Adipocyte (in vitro differentiated cells): Measurements from ENCODE around the gene OCA2.
"Not testable (repeated sequence)": the region's sequence is repeated elsewhere in the genome, so short reads cannot be mapped to it uniquely, and the experiment has no call there.

Experiments
- DNase-seq: peaks from one replicate; pipeline ENCODE4 v3.0.0-alpha.2; 2015; ENCODE audit warnings: low read depth
- H3K27me3 ChIP-seq: replicated peaks from 2 replicates; pipeline ENCODE4 v1.7.0; 2013; ENCODE audit warnings: mild to moderate bottlenecking, low read length, moderate library complexity; ENCODE audit not compliant: control insufficient read depth, insufficient read depth
- H3K36me3 ChIP-seq: 2 replicates; pipeline ENCODE4 v1.7.0; 2013; ENCODE audit warnings: low read length, mild to moderate bottlenecking, moderate library complexity; ENCODE audit not compliant: control insufficient read depth, insufficient read depth, severe bottlenecking
- H3K4me1 ChIP-seq: 2 replicates; pipeline ENCODE4 v1.7.0; 2013; ENCODE audit warnings: mild to moderate bottlenecking, low read length, moderate library complexity; ENCODE audit not compliant: control insufficient read depth, insufficient read depth
- H3K4me3 ChIP-seq: 2 replicates; pipeline ENCODE4 v1.7.0; 2013; ENCODE audit warnings: mild to moderate bottlenecking, low read length, moderate library complexity
- H3K9ac ChIP-seq: 2 replicates; pipeline ENCODE4 v1.7.0; 2013; ENCODE audit warnings: mild to moderate bottlenecking, low read length, moderate library complexity
- H3K9me3 ChIP-seq: 2 replicates; pipeline ENCODE4 v1.7.0; 2013; ENCODE audit warnings: mild to moderate bottlenecking, low read length, moderate library complexity; ENCODE audit not compliant: control insufficient read depth

The OCA2 gene

DNA sequence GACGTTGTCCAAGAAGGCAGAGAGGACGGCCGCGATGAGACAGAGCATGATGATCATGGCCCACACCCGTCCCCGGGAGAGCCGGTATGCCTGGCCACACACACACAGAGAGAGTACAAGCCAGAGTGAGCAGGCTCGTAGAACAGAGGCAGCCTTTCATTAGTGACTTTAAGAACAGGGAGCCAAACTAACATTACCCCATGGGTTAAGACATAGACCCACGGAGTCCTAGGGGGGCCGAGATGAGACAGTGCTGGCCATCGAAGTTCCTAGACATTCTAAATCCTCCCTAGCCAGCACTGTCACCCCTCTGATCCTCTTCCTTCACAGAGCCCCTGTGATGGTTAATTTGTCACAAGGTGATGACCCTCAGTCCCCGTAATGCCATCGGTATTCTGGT, 114.0 kb downstream of the OCA2 start:
- DNase-seq: no peak
- no peaks in the 10 kb centered on the region for H3K27me3 ChIP-seq

DNA sequence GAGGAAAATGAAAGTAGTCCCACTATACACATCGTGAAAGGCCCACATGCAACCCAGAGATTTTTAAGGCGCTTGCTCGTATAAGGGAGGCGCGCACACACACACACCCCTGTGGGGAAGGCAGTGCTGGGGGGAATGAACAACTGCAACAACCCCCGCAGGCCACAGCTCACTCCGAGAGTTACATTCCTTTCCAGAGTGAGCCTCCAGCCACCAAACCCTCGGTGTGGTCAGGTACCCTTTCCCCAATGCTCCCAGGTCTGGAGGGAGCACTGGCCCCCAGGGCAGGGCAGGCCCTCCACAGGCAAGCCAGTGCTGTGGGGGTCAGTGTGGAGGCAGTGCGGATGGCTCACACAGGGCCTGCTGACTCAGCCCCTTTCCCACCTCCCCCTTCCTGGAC, 115.6 kb downstream of the OCA2 start:
- no peak overlapping the region for H3K9ac ChIP-seq
- H3K36me3 ChIP-seq: no peaks in the 10 kb centered on the region
- no peak overlapping the region for H3K4me3 ChIP-seq
- no peaks in the 10 kb centered on the region for H3K27me3 ChIP-seq
- no peaks in the 10 kb centered on the region for H3K4me1 ChIP-seq
- peaks cover 3% of the 10 kb centered on the region for H3K9me3 ChIP-seq
- no peak for DNase-seq

More for the DNA sequence above, 114.0 kb downstream of the OCA2 start:
- no peak overlapping the region for H3K4me3 ChIP-seq
- H3K4me1 ChIP-seq: no peaks in the 10 kb centered on the region
- H3K9ac ChIP-seq: no peak overlapping the region
- no peaks in the 10 kb centered on the region for H3K36me3 ChIP-seq
- peaks cover 3% of the 10 kb centered on the region for H3K9me3 ChIP-seq

DNA sequence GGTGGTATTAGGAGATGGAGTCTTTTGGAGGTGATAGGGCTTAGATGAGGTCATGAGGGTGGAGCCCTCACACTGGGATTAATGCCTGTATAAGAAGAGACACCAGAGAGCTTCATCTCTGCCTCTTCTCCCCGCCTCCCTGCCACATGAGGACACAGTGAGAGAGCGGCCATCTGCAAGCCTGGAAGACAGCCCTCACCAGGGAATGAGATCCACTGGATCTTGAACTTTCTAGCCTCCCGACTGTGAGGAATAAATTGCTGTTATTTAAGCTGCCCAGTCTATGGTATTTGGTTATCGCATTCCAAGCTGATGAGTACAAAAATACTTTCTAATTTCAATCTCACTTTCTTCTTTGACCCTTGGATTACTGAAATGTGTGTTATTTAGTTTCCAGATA, 121.4 kb downstream of the OCA2 start:
- Histone ChIP-seq H3K4me1 (no peaks in the 10 kb centered on the region), H3K9me3 (peaks cover 3% of the 10 kb centered on the region), H3K27me3 (no peaks in the 10 kb centered on the region), H3K9ac (no peak overlapping the region), H3K4me3 (no peak overlapping the region), H3K36me3 (no peaks in the 10 kb centered on the region)
- no peak for DNase-seq

DNA sequence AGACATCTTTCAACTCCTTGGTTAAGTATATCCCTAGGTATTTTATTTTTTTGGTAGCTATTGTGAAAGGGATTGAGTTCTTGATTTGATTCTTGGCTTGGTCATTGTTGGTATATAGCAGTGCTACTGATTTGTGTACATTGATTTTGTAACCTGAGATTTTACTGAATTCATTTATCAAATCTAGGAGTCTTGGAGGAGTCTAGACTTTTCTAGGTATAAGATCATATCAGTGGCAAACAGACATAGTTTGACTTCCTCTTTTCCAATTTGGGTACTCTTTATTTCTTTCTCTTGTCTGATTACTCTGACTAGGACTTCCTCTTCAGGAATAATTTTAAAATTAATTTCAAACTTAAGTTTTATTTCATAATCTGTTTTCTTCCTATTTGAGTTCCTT, 125.2 kb downstream of the OCA2 start:
- no peaks in the 10 kb centered on the region for H3K27me3 ChIP-seq
- H3K4me1 ChIP-seq: no peaks in the 10 kb centered on the region
- no peak overlapping the region for H3K4me3 ChIP-seq
- no peaks in the 10 kb centered on the region for H3K9me3 ChIP-seq
- no peak overlapping the region for H3K9ac ChIP-seq
- no peaks in the 10 kb centered on the region for H3K36me3 ChIP-seq
- DNase-seq: no peak

DNA sequence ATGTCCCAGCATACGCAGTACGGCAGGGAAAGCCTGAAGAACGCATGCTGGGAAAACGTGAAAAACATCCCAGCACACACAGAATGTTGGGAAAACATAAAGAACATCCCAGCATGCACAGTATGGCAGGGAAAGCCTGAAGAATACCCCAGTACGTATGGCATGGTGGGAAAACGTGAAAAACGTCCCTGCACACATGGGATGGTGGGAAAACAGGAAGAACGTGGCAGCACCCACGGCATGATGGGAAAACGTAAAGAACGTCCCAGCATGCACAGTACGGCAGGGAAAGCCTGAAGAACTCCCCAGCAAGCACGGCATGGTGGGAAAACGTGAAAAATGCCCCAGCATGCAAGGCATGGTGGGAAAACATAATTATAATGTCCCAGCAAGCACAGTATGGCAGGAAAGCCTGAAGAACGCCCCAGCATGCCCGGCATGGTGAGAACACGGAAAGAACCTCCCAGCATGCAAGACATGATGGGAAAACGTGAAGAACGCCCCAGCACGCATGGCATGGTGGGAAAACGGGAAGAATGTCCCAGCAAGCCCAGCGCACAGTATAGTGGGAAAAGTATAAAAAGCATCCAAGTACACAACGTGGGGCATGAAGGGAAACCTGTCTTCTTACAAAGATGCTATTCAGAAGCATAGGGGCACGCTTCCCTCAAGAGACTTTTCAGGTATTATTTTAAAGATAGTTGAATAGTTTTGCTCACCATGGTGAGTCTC, 128.3 kb downstream of the OCA2 start:
- Histone ChIP-seq H3K36me3 (no peaks in the 10 kb centered on the region), H3K9ac (no peak overlapping the region), H3K27me3 (no peaks in the 10 kb centered on the region), H3K4me1 (no peaks in the 10 kb centered on the region), H3K9me3 (no peaks in the 10 kb centered on the region), H3K4me3 (no peak overlapping the region)
- no peak for DNase-seq

DNA sequence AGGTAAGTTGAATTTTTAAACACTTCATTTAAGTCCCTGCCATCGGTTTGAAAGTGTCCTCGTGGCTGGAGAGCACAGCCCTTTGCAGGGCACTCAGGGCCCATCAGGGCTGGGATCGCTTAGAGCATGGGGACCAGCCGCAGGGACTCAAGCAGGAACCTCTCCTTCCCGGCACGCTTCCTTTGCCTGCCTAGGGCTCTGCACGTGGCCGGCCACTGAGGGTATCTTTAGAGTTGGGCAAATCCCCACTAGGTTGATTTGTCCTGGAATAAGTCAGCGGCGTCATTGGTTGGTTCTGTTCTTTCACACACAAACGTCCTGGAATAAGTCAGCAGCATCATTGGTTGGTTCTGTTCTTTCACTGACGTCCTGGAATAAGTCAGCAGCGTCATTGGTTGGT, 131.6 kb downstream of the OCA2 start:
- no peaks in the 10 kb centered on the region for H3K4me1 ChIP-seq
- no peak for DNase-seq
- H3K9ac ChIP-seq: no peak overlapping the region
- H3K27me3 ChIP-seq: no peaks in the 10 kb centered on the region
- no peak overlapping the region for H3K4me3 ChIP-seq
- no peaks in the 10 kb centered on the region for H3K9me3 ChIP-seq
- no peaks in the 10 kb centered on the region for H3K36me3 ChIP-seq

DNA sequence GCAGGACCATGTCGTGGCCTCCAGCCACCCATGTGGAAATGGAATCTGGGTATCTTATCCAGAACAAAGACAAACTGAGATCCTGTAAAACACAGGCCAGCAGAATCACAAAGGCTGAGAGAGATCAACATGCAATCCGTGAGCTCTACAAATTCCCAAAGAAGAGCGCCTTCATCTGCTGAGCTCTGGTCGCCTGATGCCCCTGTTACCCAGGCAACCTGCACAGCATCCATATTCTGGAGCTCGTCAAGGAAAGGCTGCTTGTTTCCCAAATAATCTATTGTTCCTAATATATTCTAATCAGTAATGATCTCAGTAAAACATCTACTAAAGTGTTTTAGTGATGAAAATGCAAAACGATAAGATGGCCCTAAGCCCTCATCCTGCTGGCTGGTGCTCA, 133.6 kb downstream of the OCA2 start:
- Histone ChIP-seq H3K36me3 (no peaks in the 10 kb centered on the region), H3K4me1 (no peaks in the 10 kb centered on the region), H3K9me3 (peaks cover 2% of the 10 kb centered on the region), H3K4me3 (no peak overlapping the region), H3K9ac (no peak overlapping the region), H3K27me3 (no peaks in the 10 kb centered on the region)
- DNase-seq: no peak

DNA sequence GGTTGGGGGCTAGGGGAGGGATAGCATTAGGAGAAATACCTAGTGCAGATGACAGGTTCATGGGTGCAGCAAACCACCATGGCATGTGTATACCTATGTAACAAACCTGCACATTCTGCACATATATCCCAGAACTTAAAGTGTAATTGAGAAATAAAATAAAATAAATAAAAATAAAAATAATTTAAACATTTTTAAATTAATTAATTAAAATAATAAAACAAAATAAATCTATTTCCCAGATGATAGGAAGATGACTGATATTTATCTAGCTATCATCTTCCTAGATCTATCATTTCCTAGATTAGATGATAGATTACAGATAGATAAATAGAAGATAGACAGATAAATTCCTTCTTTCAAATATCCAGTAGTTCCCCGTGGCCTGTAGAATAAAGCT, 137.3 kb downstream of the OCA2 start:
- Histone ChIP-seq H3K9ac (no peak overlapping the region), H3K4me1 (no peaks in the 10 kb centered on the region)

DNA sequence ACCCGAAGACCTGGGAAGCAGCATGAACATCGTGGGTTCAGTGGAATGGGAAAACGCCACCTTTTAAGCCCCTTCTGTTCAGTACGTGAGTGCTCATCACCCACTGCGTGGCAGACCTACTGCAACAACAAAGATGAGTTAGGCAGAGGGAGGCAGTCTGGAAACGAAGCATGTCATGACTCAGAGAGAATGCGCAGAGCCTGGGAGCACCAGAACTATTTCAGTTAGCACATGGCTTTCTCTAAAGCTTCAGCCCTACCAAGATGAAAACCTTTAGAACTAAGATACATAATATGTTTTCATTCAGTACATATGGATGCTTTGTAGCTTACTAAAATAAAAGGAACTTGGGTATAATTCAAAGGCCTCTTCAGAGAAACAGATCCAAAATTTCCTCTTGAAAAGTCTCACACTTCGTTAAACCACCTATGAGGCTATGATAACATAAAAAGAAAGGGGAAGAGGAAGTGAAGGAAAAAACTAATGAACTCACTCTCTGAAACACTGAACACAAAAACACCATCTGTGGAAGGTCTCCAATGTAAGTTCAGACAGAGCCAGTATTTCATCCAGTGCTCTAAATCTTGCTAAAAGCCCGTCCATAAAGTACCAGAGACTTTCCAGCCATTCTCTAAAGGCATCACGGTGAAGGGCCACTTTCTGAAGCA, 140.1 kb downstream of the OCA2 start:
- Histone ChIP-seq H3K9me3 (peaks cover 6% of the 10 kb centered on the region), H3K9ac (no peak overlapping the region), H3K4me3 (no peak overlapping the region), H3K4me1 (no peaks in the 10 kb centered on the region), H3K36me3 (no peaks in the 10 kb centered on the region), H3K27me3 (no peaks in the 10 kb centered on the region)
- DNase-seq: no peak

More for the DNA sequence above, 137.3 kb downstream of the OCA2 start:
- H3K4me3 ChIP-seq: no peak overlapping the region
- no peak for DNase-seq
- peaks cover 6% of the 10 kb centered on the region for H3K9me3 ChIP-seq
- no peaks in the 10 kb centered on the region for H3K36me3 ChIP-seq
- H3K27me3 ChIP-seq: no peaks in the 10 kb centered on the region

DNA sequence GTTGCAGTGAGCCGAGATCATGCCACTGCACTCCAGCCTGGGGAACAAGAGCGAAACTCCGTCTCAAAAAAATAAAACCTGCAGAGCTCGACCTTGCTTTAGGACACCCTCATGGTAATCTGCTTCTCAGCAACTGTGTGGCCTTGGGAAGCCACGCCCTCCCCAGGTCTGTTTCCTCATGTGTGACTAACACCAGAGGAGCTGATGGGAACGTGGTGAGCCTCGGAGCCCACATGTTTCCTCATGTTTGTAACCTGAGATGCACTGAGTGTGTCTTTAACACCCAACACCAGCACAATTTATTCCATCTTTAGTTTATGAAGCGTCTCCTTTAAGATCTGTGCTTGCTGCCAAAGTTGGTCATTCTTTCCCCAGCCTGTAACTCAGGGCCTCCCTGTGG, 142.8 kb downstream of the OCA2 start:
- no peak for DNase-seq
- Histone ChIP-seq H3K4me3 (no peak overlapping the region), H3K9ac (no peak overlapping the region), H3K27me3 (no peaks in the 10 kb centered on the region), H3K9me3 (peaks cover 3% of the 10 kb centered on the region), H3K4me1 (no peaks in the 10 kb centered on the region), H3K36me3 (no peaks in the 10 kb centered on the region)

DNA sequence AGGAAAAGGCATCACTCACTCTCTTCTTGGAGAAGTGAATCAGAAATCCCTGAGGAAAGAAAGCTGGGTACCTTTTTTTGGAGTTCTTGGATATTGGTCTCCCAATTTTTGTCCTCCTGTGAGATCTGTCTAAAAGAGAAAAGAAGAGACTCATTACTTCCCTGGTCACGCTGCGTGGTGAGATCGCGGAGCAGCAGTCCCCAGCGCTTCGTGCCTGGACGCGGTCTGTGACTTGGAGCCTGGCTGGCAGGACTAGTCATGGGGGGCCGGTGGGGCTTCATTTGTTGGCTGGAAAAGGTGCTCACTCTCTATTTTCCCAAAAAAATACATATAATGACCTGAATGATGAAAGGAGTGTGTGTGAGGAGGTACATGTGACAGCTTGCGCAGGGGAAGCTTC, 144.0 kb downstream of the OCA2 start:
- H3K9me3 ChIP-seq: peaks cover 3% of the 10 kb centered on the region
- DNase-seq: no peak
- H3K4me3 ChIP-seq: no peak overlapping the region
- no peaks in the 10 kb centered on the region for H3K27me3 ChIP-seq
- H3K36me3 ChIP-seq: no peaks in the 10 kb centered on the region
- H3K9ac ChIP-seq: no peak overlapping the region
- H3K4me1 ChIP-seq: no peaks in the 10 kb centered on the region

DNA sequence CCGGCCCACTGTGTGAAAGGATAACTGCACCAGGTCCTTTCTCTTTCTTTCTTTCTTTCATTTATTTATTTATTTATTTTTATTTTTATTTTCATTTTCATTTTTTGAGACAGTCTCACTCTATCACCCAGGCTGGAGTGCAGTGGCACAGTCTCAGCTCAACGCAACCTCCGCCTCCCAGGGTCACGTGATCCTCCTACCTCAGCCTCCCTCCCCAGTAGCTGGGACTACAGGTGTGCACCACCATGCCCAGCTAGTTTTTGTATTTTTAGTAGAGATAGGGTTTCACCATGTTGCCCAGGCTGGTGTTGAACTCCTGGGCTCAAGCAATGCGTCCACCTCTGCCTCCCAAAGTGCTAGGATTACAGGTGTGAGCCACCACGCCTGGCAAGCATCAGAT, 146.5 kb downstream of the OCA2 start:
- not testable (repeated sequence) for H3K27me3 ChIP-seq, DNase-seq, H3K4me1 ChIP-seq, H3K4me3 ChIP-seq, H3K9ac ChIP-seq, H3K9me3 ChIP-seq, H3K36me3 ChIP-seq
